Astrocyte of the cerebellum (primary cell): ENCODE measurements around the gene LIPK.

Experiments used
- DNase-seq: peaks from one replicate; pipeline ENCODE4 v3.0.0-alpha.2; 2011; ENCODE audit warnings: low read depth
- H3K4me3 ChIP-seq: 2 replicates; pipeline ENCODE4 v1.5.1; 2011; ENCODE audit warnings: mild to moderate bottlenecking, low read depth, low read length, moderate library complexity
- CTCF ChIP-seq: IDR thresholded peaks from 2 replicates; pipeline ENCODE4 v1.5.1; 2012; ENCODE audit warnings: low read length, low read depth, moderate library complexity, mild to moderate bottlenecking; ENCODE audit errors: missing control alignments
- in situ Hi-C: cut with HindIII; loops from 2 replicates; pipeline ENCODE4 v1.10.0; 2017; ENCODE audit warnings: low sequenced_read_pairs

LIPK gene

GRCh38 chr10:88800152-88801125 is 94.4 kb downstream of the LIPK start:
- no peak for TF ChIP-seq CTCF
- DNase-seq: no peak

More at GRCh38 chr10:88800152-88801125, 94.4 kb downstream of the LIPK start:
- no peak overlapping the region for H3K4me3 ChIP-seq
- in situ Hi-C loops: no loop called here
